Caco-2 (cell line): ENCODE measurements around the gene EMILIN1. TPM values are rescaled to one million over a fixed set of nuclear protein-coding genes. Genes with fewer than 3 reads are reported as not detected.

Source experiments
- BruUV-seq: library from RNA; stranded (reverse); fragments of 400-500 nt; replicated peaks from 2 replicates; lab custom pipeline; 2021; lab: Mats Ljungman, UMichigan
- CTCF ChIA-PET: fragments of 300-600 bp; sonication (Branson Sonifier 250); formaldehyde crosslinking; loops from one replicate; lab custom pipeline; 2022; ENCODE audit warnings: antibody characterized with exemption; lab: Charles Lee
- POLR2A ChIA-PET: fragments of 300-600 bp; sonication (Branson Sonifier 250); formaldehyde crosslinking; loops from one replicate; lab custom pipeline; 2022; ENCODE audit warnings: antibody characterized with exemption; lab: Charles Lee
- DNase-seq, 2 experiments: peaks; one replicate each; pipeline versions ENCODE4 v3.0.0 to v3.0.0-alpha.2; 2020 to 2022
- H3K27me3 ChIP-seq: replicated peaks from 2 replicates; pipeline ENCODE4 v1.6.0; 2011; ENCODE audit warnings: low read length; ENCODE audit not compliant: control insufficient read depth, insufficient read depth
- H3K36me3 ChIP-seq: 2 replicates; pipeline ENCODE4 v1.5.1; 2011; ENCODE audit warnings: low read length; ENCODE audit not compliant: control insufficient read depth, insufficient read depth
- H3K4me1 ChIP-seq: fragments of 250-450 bp; sonication (Bioruptor Pico); 2 replicates; pipeline ENCODE4 v1.5.1; 2020; ENCODE audit warnings: mild to moderate bottlenecking
- H3K4me3 ChIP-seq: 2 replicates; pipeline ENCODE4 v1.5.1; 2011; ENCODE audit warnings: low read depth, mild to moderate bottlenecking, control low read depth, low read length
- H3K9me3 ChIP-seq: fragments of 250-450 bp; sonication (Bioruptor Pico); 2 replicates; pipeline ENCODE4 v1.5.1; 2020; ENCODE audit warnings: mild to moderate bottlenecking, moderate library complexity
- H3K27ac Mint-ChIP-seq: one replicate; pipeline ENCODE4 v1.8.0; 2022; ENCODE audit warnings: mixed read lengths; ENCODE audit not compliant: unreplicated experiment
- H3K27me3 Mint-ChIP-seq: one replicate; pipeline ENCODE4 v1.8.0; 2022; ENCODE audit warnings: mixed read lengths; ENCODE audit not compliant: insufficient read depth, unreplicated experiment
- H3K36me3 Mint-ChIP-seq: one replicate; pipeline ENCODE4 v1.8.0; 2022; ENCODE audit warnings: mild to moderate bottlenecking, mixed read lengths; ENCODE audit not compliant: insufficient read depth, unreplicated experiment
- H3K4me1 Mint-ChIP-seq: one replicate; pipeline ENCODE4 v1.8.0; 2022; ENCODE audit warnings: low read depth, mixed read lengths; ENCODE audit not compliant: unreplicated experiment
- H3K4me3 Mint-ChIP-seq: one replicate; pipeline ENCODE4 v1.8.0; 2022; ENCODE audit warnings: mild to moderate bottlenecking, moderate library complexity, mixed read lengths; ENCODE audit not compliant: unreplicated experiment
- H3K9me3 Mint-ChIP-seq: one replicate; pipeline ENCODE4 v1.8.0; 2022; ENCODE audit warnings: mixed read lengths; ENCODE audit not compliant: unreplicated experiment
- intact Hi-C: fragments of 100-400 bp; cut with micrococcal nuclease; formaldehyde crosslinking; loops from one replicate; pipeline ENCODE4 v1.10.0; 2022; ENCODE audit not compliant: unreplicated experiment
- total RNA-seq: library from RNA; stranded (reverse); gene quantifications from 2 replicates; pipeline ENCODE4 v1.2.3, GENCODE V29; 2022
- TF ChIP-seq, protein P1 (sequence below), 2 experiments: fragments of 200-600 bp in 1 of 2; IDR thresholded peaks; 1 replicate in 1 of 2; 2 replicates in 1 of 2; pipeline versions ENCODE4 v1.5.1 to v1.8.0; 2011 to 2022; ENCODE audit warnings: antibody characterized with exemption in 1 of 2, control low read depth in 1 of 2, inconsistent platforms in 1 of 2, low read depth in 1 of 2, low read length in 1 of 2, mild to moderate bottlenecking in 1 of 2, moderate library complexity in 1 of 2; ENCODE audit not compliant: insufficient read depth in 1 of 2, severe bottlenecking in 1 of 2, unreplicated experiment in 1 of 2

Gene EMILIN1
- total RNA-seq, 1 experiment from 2014 or later: 0.43 TPM

GRCh38 chr2:27126252-27126710, 47.9 kb downstream of the EMILIN1 start:
- H3K4me1 Mint-ChIP-seq: peaks cover 9% of the 10 kb centered on the region
- no peaks in the 10 kb centered on the region for H3K27me3 ChIP-seq
- no peaks in the 10 kb centered on the region for H3K9me3 ChIP-seq
- peaks cover 8% of the 10 kb centered on the region for H3K27me3 Mint-ChIP-seq
- H3K4me1 ChIP-seq: peaks cover 13% of the 10 kb centered on the region
- no peaks in the 10 kb centered on the region for H3K36me3 ChIP-seq
- no peak overlapping the region for H3K4me3 ChIP-seq
- no peaks in the 10 kb centered on the region for H3K36me3 Mint-ChIP-seq
- H3K9me3 Mint-ChIP-seq: no peaks in the 10 kb centered on the region
- peak in 1 of 2 experiments; percentile 28 for DNase-seq
- TF ChIP-seq, protein P1, sequence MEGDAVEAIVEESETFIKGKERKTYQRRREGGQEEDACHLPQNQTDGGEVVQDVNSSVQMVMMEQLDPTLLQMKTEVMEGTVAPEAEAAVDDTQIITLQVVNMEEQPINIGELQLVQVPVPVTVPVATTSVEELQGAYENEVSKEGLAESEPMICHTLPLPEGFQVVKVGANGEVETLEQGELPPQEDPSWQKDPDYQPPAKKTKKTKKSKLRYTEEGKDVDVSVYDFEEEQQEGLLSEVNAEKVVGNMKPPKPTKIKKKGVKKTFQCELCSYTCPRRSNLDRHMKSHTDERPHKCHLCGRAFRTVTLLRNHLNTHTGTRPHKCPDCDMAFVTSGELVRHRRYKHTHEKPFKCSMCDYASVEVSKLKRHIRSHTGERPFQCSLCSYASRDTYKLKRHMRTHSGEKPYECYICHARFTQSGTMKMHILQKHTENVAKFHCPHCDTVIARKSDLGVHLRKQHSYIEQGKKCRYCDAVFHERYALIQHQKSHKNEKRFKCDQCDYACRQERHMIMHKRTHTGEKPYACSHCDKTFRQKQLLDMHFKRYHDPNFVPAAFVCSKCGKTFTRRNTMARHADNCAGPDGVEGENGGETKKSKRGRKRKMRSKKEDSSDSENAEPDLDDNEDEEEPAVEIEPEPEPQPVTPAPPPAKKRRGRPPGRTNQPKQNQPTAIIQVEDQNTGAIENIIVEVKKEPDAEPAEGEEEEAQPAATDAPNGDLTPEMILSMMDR (IDR thresholded peaks at IDR 0.05; ENCODE audit: insufficient read depth in 1 of 2, low read depth in 1 of 2, low read length in 1 of 2, severe bottlenecking in 1 of 2, unreplicated experiment in 1 of 2): no peak
- H3K27ac Mint-ChIP-seq: no peak overlapping the region
- intact Hi-C loops: no loop called here
- ChIA-PET POLR2A (no interaction called here), CTCF (interaction anchor here (0.6 kb wide), 1 partner anchor 53 kb away, joined by 5 read pairs; no protein-coding TSS in a partner anchor)
- no peak overlapping the region for H3K4me3 Mint-ChIP-seq
- BruUV-seq: TSS peak; percentile 14

GRCh38 chr2:27127883-27128667, 49.7 kb downstream of the EMILIN1 start:
- no peaks in the 10 kb centered on the region for H3K9me3 ChIP-seq
- H3K9me3 Mint-ChIP-seq: no peaks in the 10 kb centered on the region
- H3K4me3 Mint-ChIP-seq: no peak overlapping the region
- peaks cover 5% of the 10 kb centered on the region for H3K36me3 Mint-ChIP-seq
- POLR2A ChIA-PET: interaction anchor here (0.6 kb wide), 1 partner anchor 41 kb away, joined by 3 read pairs; no protein-coding TSS in a partner anchor
- H3K36me3 ChIP-seq: no peaks in the 10 kb centered on the region; the same call in 1 of the 2 replicates
- BruUV-seq: no TSS peak
- no peak overlapping the region for H3K27ac Mint-ChIP-seq
- DNase-seq: no peak
- CTCF ChIA-PET: no interaction called here
- H3K4me1 ChIP-seq: peaks cover 13% of the 10 kb centered on the region
- intact Hi-C loops: no loop called here
- H3K4me1 Mint-ChIP-seq: peaks cover 11% of the 10 kb centered on the region
- TF ChIP-seq, protein P1 (IDR thresholded peaks at IDR 0.05; ENCODE audit: insufficient read depth in 1 of 2, low read depth in 1 of 2, low read length in 1 of 2, severe bottlenecking in 1 of 2, unreplicated experiment in 1 of 2): no peak
- no peaks in the 10 kb centered on the region for H3K27me3 ChIP-seq
- H3K27me3 Mint-ChIP-seq: no peaks in the 10 kb centered on the region
- H3K4me3 ChIP-seq: no peak overlapping the region

DNA sequence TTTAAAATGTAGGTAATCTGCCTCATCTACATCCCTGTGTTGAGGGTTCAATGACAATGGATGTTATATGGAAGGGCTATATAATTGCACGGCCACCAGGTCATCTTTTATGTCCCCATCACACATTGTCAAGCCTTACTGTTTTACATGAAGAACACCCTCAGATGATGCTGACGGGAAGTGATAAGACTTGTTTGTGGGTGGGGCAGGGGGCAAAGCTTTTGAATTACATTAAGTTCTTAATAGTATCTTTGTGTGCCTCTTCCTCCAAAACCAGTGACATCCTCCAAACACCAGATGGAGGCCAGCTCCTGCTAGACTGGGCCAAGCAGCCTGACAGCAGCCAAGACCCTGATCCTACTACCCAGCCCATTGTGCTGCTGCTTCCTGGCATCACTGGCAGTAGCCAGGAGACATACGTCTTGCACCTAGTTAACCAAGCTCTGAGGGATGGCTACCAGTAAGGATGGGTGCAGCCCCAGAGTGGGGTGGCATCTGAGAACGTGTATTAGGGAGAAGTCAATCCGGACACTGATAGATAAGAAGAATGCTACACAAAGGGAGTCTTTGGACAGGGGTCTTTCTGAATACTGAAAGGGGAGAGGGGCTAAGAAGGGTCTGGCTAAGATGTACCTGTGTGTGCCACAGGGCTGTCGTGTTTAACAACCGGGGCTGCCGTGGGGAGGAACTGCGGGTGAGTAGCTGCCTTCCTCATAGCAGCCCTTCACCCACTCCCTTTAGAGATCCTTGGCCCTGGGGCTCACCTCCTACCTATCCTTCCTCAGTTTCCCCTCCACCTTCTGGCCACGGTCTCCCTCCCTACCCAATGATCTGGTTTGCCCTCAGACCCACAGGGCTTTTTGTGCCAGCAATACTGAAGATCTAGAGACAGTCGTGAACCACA, 50.5 kb downstream of the EMILIN1 start:
- ChIA-PET POLR2A (no interaction called here), CTCF (no interaction called here)
- H3K27ac Mint-ChIP-seq: no peak overlapping the region
- Histone ChIP-seq H3K4me1 (peaks cover 16% of the 10 kb centered on the region), H3K9me3 (no peaks in the 10 kb centered on the region), H3K36me3 (no peaks in the 10 kb centered on the region; the same call in 1 of the 2 replicates), H3K27me3 (no peaks in the 10 kb centered on the region), H3K4me3 (no peak overlapping the region)
- TF ChIP-seq, protein P1 (IDR thresholded peaks at IDR 0.05; ENCODE audit: insufficient read depth in 1 of 2, low read depth in 1 of 2, low read length in 1 of 2, severe bottlenecking in 1 of 2, unreplicated experiment in 1 of 2): no peak
- H3K9me3 Mint-ChIP-seq: no peaks in the 10 kb centered on the region
- intact Hi-C loops: no loop called here
- BruUV-seq: no TSS peak
- H3K27me3 Mint-ChIP-seq: no peaks in the 10 kb centered on the region
- DNase-seq: no peak
- H3K4me1 Mint-ChIP-seq: peaks cover 15% of the 10 kb centered on the region
- no peak overlapping the region for H3K4me3 Mint-ChIP-seq
- peaks cover 14% of the 10 kb centered on the region for H3K36me3 Mint-ChIP-seq
